IPS-18c (cell line): ENCODE data around the gene KLHL6.
A peak's percentile ranks its signal among the peaks of the same experiment; 100 is the strongest.
"Not testable (repeated sequence)": the region's sequence is repeated elsewhere in the genome, so short reads cannot be mapped to it uniquely, and the experiment has no call there.

Experiments
- H3K4me3 ChIP-seq: 2 replicates; pipeline ENCODE4 v1.7.0; 2013; ENCODE audit warnings: low read depth, mild to moderate bottlenecking, low read length, moderate library complexity; ENCODE audit not compliant: insufficient read depth
- H3K9me3 ChIP-seq: one replicate; pipeline ENCODE4 v1.6.1; 2013; ENCODE audit warnings: mild to moderate bottlenecking, low read length, moderate library complexity; ENCODE audit not compliant: control insufficient read depth, insufficient read depth

Gene KLHL6

GRCh38 chr3:183449391-183449790, 106.1 kb downstream of the KLHL6 start:
- Histone ChIP-seq H3K9me3 (no peaks in the 10 kb centered on the region), H3K4me3 (no peak overlapping the region)

GRCh38 chr3:183448369-183449128, 107.0 kb downstream of the KLHL6 start:
- peaks cover under 1% of the 10 kb centered on the region for H3K9me3 ChIP-seq
- H3K4me3 ChIP-seq: peak overlapping the region; percentile 97

DNA sequence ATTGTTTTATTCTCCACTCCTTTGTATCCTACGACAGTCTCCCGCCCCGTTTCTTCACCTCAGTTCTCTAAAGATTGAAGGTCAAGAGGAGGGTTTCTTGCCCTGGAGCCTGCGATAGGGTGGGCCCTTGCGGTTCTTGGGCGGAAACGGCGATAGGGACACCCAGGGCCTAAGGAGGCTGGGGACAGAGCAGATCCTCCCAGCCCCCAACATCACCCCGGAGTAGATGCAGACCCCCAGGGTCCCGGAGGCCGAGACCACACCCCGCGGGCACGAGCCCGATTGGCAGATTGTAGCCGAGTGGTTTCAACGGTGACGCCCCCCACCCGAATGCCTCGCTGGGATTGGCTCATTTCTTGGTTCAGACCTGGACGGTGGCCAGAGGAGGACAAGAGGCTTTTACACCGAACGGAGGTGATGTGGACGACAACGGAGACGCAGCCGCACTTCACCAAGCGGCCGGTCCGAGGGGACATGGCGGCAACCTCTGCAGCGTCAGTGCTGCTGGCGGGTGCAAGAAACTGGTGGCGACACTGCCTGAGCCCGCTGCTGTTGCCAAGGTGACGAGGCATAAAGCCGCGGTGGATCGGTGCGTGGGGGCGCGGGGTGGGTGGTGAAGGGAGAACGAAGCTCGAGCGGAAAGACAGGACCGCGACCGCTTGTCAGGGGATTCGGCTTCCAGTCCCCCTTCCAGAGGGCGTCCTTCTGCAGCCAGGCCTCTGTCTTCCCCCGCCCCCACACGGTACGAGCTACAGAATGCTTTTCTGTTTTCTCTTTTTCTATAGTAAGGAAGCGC, 108.1 kb downstream of the KLHL6 start:
- Histone ChIP-seq H3K9me3 (peaks cover 3% of the 10 kb centered on the region), H3K4me3 (peak overlapping the region; percentile 97)

DNA sequence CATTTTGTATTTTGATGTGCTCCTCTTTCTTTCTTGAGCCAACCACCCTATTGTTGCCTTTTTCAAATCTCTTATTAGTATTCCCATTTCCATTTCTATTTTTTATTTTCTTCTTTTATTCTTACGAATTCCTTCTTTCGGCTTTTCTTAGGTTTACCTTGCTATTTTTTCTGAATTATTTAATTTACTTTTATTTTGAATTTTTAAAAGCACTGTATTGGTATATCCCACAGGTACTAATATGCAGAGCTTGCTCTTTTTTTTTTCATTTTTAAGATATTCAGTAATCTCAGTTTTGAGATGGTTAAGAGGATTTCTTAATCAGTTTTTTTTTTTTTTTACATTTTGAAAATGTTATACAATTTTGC, 108.7 kb downstream of the KLHL6 start:
- Histone ChIP-seq H3K9me3 (peaks cover 3% of the 10 kb centered on the region), H3K4me3 (peak overlapping the region; percentile 97; the same call in 1 of the 2 replicates)

- peaks cover 3% of the 10 kb centered on the region for H3K9me3 ChIP-seq
- no peak overlapping the region for H3K4me3 ChIP-seq
Observed at GRCh38 chr3:183444748-183445147, 110.8 kb downstream of the KLHL6 start.

DNA sequence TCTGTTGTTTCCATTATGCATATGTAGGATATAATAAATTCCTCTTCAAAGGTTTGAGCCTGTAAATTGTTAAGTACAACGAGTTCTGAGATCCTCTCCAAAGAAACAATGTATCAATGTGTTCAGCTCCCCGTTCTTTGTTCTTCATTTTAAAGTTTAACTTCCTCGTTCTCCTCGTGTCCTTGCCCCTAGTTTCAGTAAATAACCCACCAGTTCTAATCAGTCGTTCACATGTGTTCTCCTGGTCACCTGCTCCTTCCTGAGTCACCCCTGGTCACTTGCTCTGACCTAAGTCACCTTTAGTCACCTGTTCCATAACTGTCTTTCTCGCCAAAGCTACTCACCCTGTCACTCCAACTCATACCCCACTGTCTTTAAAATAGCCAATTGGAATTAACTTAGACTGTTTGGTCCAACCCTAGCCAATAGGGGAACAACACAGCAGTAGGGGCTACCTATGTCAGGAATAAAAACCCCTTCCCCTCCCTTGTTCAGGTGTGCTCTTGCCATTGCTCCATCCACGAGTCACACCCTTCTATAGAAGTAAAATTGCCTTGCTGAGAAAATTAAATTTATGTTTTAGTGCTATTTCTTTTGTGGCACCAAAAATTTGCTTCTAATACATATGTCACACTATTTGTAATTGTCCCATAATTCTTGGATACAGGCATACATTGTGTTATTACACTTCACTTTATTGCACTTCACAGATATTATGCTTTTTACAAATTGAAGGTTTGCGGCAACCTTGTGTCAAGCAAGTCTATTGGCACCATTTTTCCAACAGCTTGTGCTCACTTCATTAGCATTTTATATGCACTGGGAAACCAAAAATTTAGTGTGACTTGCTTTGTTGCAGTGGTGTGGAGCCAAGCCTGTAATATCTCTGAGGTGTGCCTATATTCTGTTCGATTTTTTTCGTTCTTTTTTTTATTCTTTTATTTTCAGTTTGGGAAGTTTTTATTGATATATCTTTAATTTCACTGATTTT, 111.8 kb downstream of the KLHL6 start:
- H3K4me3 ChIP-seq: no peak overlapping the region

GRCh38 chr3:183442994-183443393, 112.5 kb downstream of the KLHL6 start:
- Histone ChIP-seq H3K4me3 (no peak overlapping the region), H3K9me3 (peaks cover 3% of the 10 kb centered on the region)

More for the DNA sequence above, 111.8 kb downstream of the KLHL6 start:
- H3K9me3 ChIP-seq: peaks cover 3% of the 10 kb centered on the region

- not testable (repeated sequence) for H3K9me3 ChIP-seq, H3K4me3 ChIP-seq
Observed at GRCh38 chr3:183440521-183440920, 115.0 kb downstream of the KLHL6 start.

DNA sequence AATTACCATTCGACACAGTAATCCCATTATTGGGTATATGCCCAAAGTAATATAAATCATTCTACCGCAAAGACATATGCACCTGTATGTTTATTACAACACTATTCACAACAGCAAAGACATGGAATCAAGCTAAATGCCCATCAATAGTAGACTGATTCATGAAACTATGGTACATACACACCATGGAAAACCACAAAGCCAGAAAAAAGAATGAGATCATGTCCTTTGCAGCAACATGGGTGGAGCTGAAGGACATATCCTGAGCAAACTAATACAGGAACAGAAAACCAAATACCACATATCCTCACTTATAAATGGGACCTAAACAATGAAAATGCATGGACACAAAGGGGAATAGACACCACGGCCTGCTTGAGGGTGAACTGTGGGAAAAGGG, 116.0 kb downstream of the KLHL6 start:
- Histone ChIP-seq H3K9me3 (peaks cover 3% of the 10 kb centered on the region), H3K4me3 (no peak overlapping the region)

GRCh38 chr3:183438735-183439134, 116.8 kb downstream of the KLHL6 start:
- peaks cover 3% of the 10 kb centered on the region for H3K9me3 ChIP-seq

GRCh38 chr3:183437666-183438564, 117.6 kb downstream of the KLHL6 start:
- H3K4me3 ChIP-seq: no peak overlapping the region
- no peaks in the 10 kb centered on the region for H3K9me3 ChIP-seq

More at GRCh38 chr3:183438735-183439134, 116.8 kb downstream of the KLHL6 start:
- H3K4me3 ChIP-seq: no peak overlapping the region
